A549 (cell line): ENCODE measurements around the gene UBE2E1.

Experiments used
- CTCF ChIP-seq: fragments of >200 bp; sonication (Bioruptor Twin); formaldehyde crosslinking; IDR thresholded peaks from 3 replicates; pipeline ENCODE4 v1.5.1; 2016
- EP300 ChIP-seq, 2 experiments: fragments of >200 bp; sonication (Bioruptor Twin); formaldehyde crosslinking; IDR thresholded peaks; 2 replicates in 1 of 2; 3 replicates in 1 of 2; pipeline ENCODE4 v1.6.1; 2016 to 2017
- KDM1A ChIP-seq: fragments of 200-600 bp; sonication (generic); IDR thresholded peaks from 2 replicates; pipeline ENCODE4 v1.6.1; 2016; ENCODE audit warnings: low read depth, mild to moderate bottlenecking
- MAX ChIP-seq: IDR thresholded peaks from 2 replicates; pipeline ENCODE4 v1.6.1; 2012
- POLR2A ChIP-seq: IDR thresholded peaks from 2 replicates; pipeline ENCODE4 v1.6.1; 2012; ENCODE audit warnings: mild to moderate bottlenecking, low read length
- USF2 ChIP-seq: fragments of 450-650 bp; IDR thresholded peaks from 2 replicates; pipeline ENCODE4 v1.6.1; 2014; ENCODE audit warnings: antibody characterized with exemption

GRCh38 chr3:23806534-23807423 is 1.0 kb downstream of the UBE2E1 start:
- TF ChIP-seq MAX, result no peak
- no peak for TF ChIP-seq KDM1A
- no peak for TF ChIP-seq CTCF
- no peak for TF ChIP-seq USF2
- TF ChIP-seq POLR2A, result no peak
- TF ChIP-seq EP300 (IDR thresholded peaks at IDR 0.05), result no peak
